ENCODE data around the gene CEP164. TPM values are rescaled to one million over a fixed set of nuclear protein-coding genes. Genes with fewer than 3 reads are reported as not detected.

CEP164 gene
- total and polyA plus RNA-seq, 2 of the 8 experiments (the other 6 are each of a cell fraction or from before 2014, with no cell fraction given): 8.4 to 20.8 TPM

GRCh38 chr11:117369534-117369933 lies 41.9 kb downstream of the CEP164 start (continued):
- no peak for TF ChIP-seq POU5F1 (IDR thresholded peaks at IDR 0.05; ENCODE audit: low read depth, low read length)
- TF ChIP-seq ATF3 (IDR thresholded peaks at IDR 0.05; ENCODE audit: insufficient read depth, low read depth, low read length): no peak
- TF ChIP-seq SIX5 (IDR thresholded peaks at IDR 0.05; ENCODE audit: low read depth, low read length): no peak
- TF ChIP-seq SP4 (IDR thresholded peaks at IDR 0.05; ENCODE audit: low read length): no peak
- TF ChIP-seq CTCF (IDR thresholded peaks at IDR 0.05; ENCODE audit: control extremely low read depth in 1 of 3, insufficient read depth in 1 of 3, low read depth in 1 of 3, low read length in 3 of 3): no peak
- no peak for TF ChIP-seq BACH1 (IDR thresholded peaks at IDR 0.05; ENCODE audit: low read length)
- TF ChIP-seq CHD2 (IDR thresholded peaks at IDR 0.05; ENCODE audit: low read length): no peak
